NT2/D1 (cell line): ENCODE results near the gene EBNA1BP2.

Experiments used
- SUZ12 ChIP-seq: IDR thresholded peaks from 2 replicates; pipeline ENCODE4 v1.6.1; 2011; ENCODE audit not compliant: insufficient read length, insufficient read depth; ENCODE audit errors: extremely low read depth
- YY1 ChIP-seq: IDR thresholded peaks from 2 replicates; pipeline ENCODE4 v1.6.1; 2011; ENCODE audit not compliant: insufficient read length, insufficient read depth
- ZNF274 ChIP-seq: IDR thresholded peaks from 2 replicates; pipeline ENCODE4 v1.6.1; 2011; ENCODE audit warnings: mild to moderate bottlenecking, low read depth, low read length

DNA sequence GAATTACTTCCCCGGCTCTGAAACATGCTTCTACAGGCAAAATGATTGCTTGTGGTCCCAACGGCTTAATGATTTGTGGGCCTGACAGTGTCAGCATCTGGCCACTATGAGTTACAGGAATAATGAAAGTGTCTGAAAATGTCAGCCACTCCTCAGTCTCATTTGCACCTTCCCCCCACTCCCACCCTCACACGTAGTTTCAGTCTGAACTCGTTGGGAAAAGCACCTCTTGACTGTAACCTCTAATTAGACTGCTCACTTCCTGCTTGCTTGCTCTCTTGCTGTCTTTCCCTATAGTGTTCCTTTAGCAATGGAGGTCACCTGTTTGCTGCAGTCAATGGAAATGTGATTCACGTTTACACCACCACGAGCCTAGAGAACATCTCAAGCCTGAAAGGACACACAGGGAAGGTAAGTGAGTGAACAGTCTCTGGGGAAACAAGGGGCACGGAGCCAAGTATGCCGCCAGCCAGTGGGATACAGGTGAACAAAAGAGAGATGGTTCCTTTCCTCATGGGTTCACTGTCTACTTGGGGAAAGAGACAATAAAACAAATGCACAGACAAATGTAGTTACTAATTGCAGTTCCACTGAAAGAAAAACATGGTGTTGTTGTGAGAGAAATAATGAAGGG, 27.1 kb upstream of the EBNA1BP2 start:
- TF ChIP-seq YY1 (no peak), ZNF274 (no peak), SUZ12 (no peak)
